ENCODE measurements around the gene HIBADH.

- TF ChIP-seq CTCF (IDR thresholded peaks at IDR 0.05) = no peak
- no peak for TF ChIP-seq POLR2A (IDR thresholded peaks at IDR 0.05)
These were observed 42.5 kb upstream of the HIBADH start for GRCh38 chr7:27705200-27705594.
